Fibroblast of the aortic adventitia (primary cell): ENCODE results near the gene ZDHHC9. TPM values are rescaled to one million over a fixed set of nuclear protein-coding genes. Genes with fewer than 3 reads are reported as not detected.

ENCODE experiments used
- DNase-seq: peaks from one replicate; pipeline ENCODE4 v3.0.0-alpha.2; 2010; ENCODE audit warnings: low read depth
- H3K4me3 ChIP-seq: 2 replicates; pipeline ENCODE4 v1.5.1; 2011; ENCODE audit warnings: low read depth, mild to moderate bottlenecking, control low read depth, low read length, moderate library complexity
- total RNA-seq: library from RNA; depleted of rRNA; stranded (reverse); fragments of >200 nt; gene quantifications from 2 replicates; pipeline ENCODE4 v1.2.3, GENCODE V29; 2012; ENCODE audit warnings: low replicate concordance
- TF ChIP-seq, protein P1 (sequence below): IDR thresholded peaks from 2 replicates; pipeline ENCODE4 v1.5.1; 2011; ENCODE audit warnings: mild to moderate bottlenecking, low read length, control low read depth, inconsistent platforms; ENCODE audit not compliant: insufficient read depth

ZDHHC9 gene
- total RNA-seq, 1 donor = 37.1 TPM

DNA sequence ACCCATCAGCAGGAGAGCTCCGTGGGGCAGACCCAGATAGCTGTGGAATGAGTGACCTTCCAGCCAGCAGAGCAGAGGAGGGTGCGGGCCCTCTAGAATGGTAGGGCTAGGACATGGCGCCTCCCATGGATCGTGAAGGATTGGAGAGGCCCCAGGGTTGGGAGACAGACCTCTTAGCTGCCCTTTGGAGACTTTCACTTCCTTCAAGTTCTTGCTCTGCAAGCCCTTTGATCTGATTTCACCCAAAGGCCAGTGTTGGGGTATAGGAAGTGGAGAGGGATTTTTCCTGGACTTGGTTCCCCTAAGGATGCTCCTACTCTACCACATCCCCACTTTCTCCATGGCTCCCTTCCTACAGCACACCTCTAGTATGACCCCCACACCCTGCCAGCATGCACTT is 61.0 kb downstream of the ZDHHC9 start:
- H3K4me3 ChIP-seq = no peak overlapping the region
- no peak for DNase-seq
- TF ChIP-seq, protein P1, sequence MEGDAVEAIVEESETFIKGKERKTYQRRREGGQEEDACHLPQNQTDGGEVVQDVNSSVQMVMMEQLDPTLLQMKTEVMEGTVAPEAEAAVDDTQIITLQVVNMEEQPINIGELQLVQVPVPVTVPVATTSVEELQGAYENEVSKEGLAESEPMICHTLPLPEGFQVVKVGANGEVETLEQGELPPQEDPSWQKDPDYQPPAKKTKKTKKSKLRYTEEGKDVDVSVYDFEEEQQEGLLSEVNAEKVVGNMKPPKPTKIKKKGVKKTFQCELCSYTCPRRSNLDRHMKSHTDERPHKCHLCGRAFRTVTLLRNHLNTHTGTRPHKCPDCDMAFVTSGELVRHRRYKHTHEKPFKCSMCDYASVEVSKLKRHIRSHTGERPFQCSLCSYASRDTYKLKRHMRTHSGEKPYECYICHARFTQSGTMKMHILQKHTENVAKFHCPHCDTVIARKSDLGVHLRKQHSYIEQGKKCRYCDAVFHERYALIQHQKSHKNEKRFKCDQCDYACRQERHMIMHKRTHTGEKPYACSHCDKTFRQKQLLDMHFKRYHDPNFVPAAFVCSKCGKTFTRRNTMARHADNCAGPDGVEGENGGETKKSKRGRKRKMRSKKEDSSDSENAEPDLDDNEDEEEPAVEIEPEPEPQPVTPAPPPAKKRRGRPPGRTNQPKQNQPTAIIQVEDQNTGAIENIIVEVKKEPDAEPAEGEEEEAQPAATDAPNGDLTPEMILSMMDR = no peak

DNA sequence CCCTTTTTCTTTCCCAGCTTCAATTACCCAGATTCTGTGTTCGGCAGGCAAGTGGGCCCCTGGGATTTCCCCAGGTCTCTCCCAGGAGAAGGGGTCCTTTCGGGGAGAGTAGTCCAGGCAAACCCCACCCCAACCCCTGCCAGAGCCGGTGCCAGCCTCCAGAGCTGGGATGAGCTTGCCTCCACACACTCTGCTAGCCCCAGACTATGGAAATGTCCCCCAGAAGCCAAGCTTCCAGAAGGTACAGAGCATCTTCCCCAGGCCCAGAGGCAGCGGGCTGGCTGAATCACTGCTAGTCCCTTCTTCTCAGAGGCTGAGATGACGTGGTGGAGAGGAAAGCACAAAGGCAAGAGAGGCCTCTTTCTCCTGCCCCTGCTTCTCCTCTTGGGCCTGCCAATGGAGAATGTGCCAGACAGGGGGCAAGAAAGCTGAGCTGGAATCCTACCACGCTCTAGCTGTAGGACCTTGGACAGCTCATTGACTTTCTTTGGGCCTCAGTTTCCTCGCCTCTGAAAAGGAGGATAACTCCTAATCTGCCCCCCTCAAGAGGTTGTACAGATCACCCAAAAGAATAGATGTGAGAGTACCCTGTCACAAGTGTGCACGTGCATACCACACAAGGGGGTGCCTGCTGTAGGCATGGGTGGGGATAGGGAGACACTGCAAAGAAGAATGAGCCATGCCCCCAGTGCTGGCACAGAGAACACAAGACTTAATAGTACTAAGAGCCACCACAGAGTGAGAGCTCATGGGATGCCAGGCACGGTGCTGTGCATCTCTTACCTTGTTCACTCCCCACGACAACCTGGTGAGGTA is 61.8 kb downstream of the ZDHHC9 start:
- TF ChIP-seq, protein P1 = no peak
- no peak overlapping the region for H3K4me3 ChIP-seq
- DNase-seq = no peak

DNA sequence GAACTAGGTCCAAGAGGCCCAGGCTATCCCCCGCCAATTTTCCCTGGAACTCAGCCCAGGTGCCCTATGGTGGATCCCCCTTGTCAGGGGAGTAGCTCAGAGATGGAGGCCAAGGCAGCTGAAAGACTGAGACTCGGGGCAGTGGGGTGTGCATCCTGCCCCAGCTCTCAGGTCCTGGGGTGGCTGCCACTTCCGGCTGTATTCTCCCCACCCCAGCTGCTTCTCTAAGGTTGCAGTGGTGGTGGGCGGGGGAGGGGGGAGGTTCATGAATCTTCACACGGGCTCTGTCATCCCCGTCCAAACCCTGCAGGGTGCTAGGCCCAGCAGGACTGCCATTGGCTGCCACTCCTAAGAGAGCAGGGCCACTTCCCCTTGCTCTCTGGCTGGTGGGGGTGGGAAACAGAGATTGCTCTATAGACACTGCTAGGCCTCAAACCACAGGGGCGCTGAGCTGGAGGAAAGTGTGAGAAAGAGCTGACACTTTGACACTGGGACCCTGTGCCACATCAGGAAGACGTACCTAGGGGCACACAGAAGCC is 62.5 kb downstream of the ZDHHC9 start:
- no peak overlapping the region for H3K4me3 ChIP-seq
- TF ChIP-seq, protein P1 = no peak
- DNase-seq = no peak

DNA sequence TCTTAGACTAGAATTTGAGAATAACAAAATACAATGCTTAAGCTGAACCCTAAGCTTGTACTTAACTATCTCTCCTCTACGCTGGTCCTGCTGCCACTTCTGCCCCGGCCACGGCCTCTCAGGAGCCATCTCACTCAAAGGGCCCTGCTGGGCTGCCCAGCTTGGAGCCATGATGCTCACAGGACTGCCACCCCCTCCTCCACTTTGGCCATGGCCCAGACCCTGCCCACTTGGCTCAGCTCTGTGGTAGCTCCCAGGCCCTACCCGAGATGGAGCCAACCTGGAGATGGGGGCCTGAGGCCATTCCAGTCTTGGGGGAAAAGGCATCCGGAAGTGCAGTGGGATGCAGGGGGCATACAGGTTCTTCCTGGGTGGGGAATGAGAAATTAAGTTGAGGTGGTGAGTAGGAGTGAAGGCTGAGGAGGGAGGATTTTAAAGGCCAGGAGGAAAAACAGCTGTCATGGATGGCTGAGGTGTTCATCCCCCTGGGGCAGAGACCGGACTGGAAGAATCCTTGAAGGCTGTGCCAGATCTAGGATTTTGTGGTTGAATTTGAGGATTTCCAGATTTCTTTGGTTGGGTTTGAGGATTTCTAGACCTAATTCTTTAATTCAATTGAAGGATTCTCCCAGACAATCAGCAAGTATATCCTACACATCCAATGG is 63.1 kb downstream of the ZDHHC9 start:
- TF ChIP-seq, protein P1 = no peak

DNA sequence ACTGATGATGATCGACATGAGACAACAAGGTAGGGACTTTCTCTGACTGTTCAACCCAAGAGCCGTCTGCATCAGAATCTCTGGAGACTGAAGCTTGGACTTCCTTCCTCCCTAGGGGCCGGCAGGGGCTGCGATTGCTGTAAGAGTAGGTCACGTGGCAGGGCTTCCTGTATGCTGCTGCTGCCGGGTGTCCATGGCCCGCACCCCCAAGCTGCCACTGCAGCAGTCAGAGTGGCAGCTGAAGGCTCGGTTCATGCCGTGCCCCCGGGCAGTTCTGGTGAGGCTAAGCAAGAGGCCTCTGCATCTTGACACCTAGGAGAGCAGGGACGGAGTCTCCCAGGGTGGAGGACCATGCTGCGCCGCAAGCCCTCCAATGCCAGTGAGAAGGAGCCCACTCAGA is 63.9 kb downstream of the ZDHHC9 start, which contains the start of gene SASH3:
TSS of gene SASH3 (plus strand) at position 203 of the 400 bp plus-strand sequence. CDS start at position 352, 149 bp downstream.
- TF ChIP-seq, protein P1 = no peak
- no peak for DNase-seq
- no peak within 1 kb of the TSS for H3K4me3 ChIP-seq

More for the DNA sequence above, 63.1 kb downstream of the ZDHHC9 start:
- no peak for DNase-seq
- H3K4me3 ChIP-seq = no peak overlapping the region

DNA sequence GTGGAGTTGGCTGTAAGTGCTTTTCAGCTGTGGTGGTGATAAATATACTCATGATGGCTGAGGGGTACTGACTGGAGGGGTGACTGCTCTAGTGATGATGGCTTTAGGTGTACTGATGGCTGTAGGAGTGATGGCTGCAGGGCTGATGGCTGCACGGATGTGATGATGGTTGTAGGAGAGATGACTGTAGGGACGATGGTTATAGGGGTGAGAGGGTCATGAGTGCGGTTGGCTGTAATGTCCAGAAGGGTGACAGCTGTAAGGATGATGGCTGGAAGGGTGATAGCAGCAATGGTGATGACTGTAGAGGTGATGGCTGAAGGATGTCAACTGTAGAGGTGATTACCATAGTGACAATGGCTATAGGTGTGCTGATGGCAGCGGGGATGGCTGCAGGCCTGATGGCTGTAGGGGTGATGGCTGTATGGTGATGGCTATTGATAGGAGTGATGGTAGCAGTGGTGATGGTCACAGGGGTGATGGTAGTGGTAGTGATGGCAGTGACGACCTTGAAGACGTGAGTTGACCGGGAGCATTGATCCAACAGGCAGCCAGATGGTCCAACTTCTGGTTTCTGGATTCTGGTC is 64.5 kb downstream of the ZDHHC9 start:
- TF ChIP-seq, protein P1 = no peak
- no peak overlapping the region for H3K4me3 ChIP-seq
- DNase-seq = no peak
